GM21723 (cell line): ENCODE data around the gene C2CD3.

ENCODE experiments used
- ATAC-seq: cut with Tn5 transposase; IDR thresholded peaks from one replicate; pipeline ENCODE4 v1.9.1; 2021; ENCODE audit warnings: mild to moderate bottlenecking, moderate library complexity; ENCODE audit not compliant: unreplicated experiment

The C2CD3 gene

DNA sequence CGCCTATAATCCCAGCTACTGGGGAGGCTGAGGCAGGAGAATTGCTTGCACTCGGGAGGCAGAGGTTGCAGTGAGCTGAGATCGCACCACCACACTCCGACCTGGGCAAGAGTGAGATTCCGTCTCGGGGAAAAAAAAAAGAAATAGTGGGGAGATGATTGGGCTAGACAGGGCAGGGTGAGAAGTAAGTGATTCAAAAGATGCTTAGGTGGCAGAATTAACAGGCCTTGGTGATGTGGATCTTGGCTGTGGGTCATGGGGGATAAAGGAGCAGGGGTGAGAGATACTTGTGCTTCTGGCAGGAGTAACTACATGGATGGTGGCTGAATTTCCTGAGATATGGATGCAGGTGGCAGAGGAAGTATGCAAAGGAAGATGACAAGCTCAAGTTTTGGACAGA is 148.8 kb downstream of the C2CD3 start:
- no peak for ATAC-seq

DNA sequence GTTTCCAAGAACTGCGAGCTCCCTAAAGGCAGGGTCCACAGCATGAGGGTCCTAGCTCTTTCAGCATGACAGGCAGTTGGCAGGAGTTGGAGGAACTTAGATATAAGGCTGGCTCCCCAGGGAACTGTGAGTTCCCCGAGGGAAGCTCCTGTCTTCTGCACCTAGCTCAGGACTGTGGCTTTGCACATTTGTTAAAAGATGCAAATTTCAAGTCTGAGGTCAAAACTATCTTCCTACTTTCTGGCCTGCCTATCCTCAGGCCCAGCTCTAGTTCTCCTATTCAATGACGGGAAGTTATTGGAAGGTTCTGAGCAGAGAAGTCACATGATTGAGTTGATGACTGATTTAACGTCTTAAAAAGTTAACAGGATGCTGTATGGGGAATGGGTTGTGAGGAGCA is 150.3 kb downstream of the C2CD3 start:
- peak; percentile 69 for ATAC-seq

DNA sequence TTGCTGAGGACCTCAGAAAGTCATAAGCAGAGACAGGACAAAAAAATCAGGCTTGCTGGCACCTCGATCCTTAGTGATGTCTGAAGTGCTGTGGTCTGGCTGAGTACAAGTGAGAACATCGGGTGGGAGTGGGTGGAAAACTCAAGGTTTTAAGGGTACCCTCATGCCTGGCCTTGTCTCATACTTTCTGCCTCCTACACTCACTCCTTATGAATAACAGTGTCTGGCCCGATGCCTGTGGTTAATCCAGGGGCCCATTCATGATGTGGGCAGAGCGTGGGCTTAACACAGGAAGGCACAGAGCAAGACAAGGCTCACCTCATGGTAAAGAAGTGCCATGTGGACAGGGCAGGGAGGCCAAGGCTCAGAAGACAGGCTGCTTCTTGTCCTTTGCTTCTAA is 150.9 kb downstream of the C2CD3 start:
- ATAC-seq: no peak

DNA sequence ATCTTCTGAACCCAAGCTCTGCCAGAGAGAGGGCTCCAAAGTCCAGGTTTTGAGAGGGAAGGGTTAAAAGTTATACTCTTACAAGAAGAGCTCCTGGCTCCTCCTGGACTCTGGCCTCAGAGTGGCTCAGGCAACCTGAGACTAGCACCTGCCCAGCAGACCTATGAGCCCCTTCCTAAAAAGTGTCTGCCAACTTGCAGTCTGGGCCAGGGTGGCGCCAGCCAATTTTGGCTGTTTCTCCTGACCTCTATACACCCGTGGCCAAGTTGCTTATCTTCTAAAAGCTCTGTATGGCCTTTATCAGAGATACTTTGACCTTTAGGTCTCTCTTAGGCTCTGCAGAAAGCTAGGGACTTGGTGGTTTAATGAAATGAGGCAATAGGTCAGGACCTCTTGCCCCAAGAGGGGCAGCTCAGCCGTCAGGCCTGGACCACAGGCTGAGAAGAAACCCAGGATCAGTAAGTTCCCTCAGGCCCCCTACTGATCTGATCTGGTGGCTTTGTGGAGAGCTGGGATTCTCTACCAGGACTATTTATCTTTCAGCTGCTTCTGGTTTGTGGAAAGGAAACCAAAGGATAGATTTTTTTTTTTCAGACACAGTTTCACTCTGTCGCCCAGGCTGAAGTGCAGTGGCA is 151.6 kb downstream of the C2CD3 start:
- ATAC-seq: no peak

DNA sequence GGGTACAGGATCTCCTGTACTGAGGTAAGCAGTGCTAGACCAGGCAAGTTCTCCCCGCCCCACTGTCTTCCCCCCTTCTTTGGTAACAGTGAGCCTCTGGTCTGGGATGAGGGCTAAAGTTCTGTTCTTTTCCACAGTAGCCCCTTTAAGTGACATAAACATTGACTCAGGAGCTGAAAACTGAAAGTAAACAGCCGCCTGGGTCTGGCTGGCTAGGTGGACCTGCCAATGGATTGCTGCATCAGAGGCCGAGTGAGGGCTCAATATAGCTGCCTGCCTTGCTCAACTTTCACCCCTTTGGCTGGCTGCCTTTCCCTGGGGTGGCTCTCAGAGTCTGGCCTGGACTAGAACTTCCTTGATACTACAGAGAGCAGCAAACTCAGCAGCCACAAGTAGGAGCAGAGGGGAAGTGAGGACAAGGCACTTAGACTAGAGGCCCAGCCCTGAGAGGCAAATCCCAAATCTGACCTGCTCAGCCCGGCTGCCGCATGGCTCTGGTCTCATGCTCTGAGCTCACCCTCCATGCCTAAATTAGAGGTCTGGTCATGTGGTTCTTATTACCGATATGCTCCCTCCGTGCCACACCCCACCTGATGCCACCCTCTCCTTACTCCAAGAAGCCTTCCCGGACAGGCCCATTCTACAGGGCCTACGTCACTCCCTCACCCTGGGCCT is 152.3 kb downstream of the C2CD3 start:
- ATAC-seq: no peak

DNA sequence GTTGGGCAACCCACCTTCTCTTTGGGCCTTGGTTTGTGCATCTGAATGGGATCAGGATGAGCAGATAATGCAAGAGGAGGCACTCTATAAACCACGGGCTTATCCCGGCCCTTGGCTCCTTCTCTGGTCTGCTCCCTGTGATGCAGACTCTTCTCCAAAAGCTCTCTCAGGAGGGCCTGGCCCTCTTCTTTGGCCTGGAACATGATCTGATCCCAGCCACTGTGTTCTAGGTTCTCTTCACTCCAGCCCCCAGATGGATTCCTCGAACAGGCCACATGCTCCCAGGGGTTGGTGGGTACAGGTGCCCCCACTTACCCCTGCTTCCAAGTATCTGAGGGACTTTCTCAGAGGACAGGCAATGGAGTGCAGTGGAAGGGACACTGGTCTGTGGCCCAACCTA is 153.2 kb downstream of the C2CD3 start:
- ATAC-seq: no peak

DNA sequence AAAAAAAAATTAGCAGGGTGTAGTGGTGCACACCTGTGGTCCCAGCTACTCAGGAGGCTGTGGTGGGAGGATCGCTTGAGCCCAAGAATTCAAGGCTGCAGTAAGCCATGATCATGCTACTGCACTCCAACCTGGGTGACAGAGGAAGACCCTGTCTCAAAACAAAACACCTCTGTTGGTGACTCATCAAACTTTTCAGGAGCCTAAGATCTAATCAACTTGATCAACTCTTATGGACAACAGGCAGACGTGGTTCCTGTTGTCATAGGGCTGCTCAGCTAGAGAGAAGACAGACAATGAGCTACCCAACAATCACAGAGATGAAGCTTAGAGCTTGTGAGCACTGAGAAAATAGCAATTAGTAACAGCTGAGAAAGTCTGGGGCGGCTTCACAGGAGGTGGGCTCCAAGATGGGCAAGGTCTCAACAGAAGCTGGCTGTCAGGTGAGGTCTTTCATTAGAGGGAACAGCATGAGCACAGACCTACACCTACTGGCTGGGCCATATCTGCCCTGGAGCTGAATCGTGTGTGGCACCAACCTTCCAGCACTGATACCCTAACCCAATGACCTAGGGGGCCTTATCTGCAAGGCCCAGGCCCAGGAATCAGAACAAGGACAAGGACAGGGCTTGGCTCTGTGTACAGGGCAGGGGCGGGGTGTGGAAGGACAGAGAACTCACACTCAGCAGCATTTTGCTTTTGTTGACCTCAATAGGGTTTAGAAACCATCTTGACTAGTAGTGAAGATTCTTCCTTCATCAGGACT is 154.7 kb downstream of the C2CD3 start:
- ATAC-seq: no peak

DNA sequence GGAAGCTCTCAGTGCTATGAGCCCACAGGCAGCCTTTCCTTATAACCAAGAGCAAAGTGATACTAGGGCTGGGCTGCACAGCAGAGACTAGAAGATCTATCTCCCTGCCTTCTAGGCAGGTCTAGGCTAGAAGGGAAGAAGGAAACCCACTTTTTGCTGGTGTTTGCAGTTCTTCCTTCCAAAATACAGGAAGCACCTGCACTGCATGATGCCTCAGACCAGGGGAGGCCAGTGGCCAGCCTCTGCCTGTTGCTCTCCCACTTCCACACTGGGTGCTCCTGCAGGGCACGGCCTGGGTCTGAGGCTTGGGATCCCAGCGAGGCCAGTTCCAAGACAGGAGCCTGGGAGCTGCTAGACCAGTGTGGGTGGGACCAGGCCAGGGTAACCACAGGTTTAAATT is 155.9 kb downstream of the C2CD3 start:
- no peak for ATAC-seq

DNA sequence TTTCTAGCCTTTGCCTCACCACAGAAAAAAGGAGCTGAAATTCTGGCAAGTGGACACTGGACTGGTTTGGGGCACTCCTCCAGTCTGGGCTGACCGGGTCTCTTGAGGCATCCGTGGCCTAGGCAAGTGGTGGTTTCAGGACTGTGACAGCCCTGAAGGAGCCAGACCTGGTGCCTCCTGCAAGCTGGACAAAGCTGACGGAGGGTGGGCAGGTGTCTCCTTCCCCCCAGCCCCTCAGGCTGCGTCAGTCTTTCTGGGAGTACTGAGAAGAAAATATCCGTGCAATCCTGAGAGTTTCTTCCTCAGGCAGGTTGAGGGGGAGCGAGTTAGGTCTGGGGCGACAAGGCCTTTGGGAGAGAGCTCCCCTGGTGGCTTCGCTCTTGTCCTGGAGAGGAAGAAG is 157.7 kb downstream of the C2CD3 start:
- ATAC-seq: no peak

DNA sequence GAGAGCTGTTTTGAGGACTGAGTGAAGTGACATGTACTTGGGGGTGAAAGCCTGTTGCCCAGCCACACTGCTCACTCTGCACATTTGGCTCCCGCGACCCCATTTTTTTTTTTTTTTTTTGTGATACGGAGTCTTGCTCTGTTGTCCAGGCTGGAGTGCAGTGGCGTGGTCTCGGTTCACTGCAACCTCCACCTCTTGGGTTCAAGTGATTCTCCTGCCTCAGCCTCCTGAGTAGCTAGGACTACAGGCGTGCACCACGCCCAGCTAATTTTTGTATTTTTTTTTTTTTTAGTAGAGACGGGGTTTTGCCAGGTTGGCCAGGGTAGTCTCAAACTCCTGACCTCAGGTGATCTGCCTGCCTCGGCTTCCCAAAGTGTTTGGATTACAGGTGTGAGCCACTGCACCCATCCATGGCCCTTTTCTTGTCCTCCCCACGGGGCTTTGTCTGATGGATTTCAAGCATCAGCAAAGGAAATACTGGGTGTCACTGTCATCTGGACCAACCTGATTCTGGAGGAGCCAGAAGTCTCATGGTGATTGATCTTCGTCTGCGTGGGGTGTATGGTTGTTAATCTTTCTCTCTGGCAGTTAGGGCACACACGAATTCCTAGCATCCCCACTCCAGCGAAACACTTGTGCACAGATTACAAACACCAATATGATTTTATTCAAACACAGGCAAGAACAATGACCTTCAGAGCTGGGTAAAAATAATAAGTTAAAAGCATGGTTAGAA is 158.6 kb downstream of the C2CD3 start:
- ATAC-seq: no peak

DNA sequence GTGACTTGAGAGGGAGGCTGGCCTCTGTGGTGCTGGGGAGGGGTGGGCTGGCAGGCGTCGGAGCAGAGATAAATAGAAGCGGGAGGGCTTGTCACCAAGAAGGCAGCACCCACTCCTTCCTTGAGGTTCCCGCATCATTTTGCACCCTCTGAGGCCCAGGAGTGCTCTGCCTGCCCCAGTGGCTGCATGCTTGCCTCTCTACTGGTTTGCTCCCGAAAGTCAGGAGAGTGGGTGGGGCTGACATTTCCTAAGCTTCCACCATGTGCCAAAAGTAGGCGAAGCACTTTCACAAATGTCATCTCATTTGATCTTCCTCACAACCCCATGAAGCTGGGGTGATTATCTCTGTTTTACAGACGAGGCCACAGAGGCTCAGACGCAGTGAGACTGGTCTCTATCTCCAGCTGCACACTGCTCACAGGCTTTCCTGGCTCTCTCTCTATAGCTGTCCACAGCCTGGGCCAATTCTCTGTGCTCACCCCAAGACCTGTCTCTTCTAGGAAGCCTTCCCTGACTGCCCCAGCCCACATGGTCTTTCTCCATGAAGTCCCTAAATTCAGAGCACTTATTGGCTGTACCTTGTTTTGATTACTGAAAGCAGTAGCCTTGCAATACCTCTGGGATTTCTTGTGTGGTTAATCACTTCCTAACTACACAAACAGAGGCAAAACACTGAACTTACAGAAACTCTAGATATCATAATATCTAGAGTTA is 159.3 kb downstream of the C2CD3 start:
- ATAC-seq: peak; percentile 86

DNA sequence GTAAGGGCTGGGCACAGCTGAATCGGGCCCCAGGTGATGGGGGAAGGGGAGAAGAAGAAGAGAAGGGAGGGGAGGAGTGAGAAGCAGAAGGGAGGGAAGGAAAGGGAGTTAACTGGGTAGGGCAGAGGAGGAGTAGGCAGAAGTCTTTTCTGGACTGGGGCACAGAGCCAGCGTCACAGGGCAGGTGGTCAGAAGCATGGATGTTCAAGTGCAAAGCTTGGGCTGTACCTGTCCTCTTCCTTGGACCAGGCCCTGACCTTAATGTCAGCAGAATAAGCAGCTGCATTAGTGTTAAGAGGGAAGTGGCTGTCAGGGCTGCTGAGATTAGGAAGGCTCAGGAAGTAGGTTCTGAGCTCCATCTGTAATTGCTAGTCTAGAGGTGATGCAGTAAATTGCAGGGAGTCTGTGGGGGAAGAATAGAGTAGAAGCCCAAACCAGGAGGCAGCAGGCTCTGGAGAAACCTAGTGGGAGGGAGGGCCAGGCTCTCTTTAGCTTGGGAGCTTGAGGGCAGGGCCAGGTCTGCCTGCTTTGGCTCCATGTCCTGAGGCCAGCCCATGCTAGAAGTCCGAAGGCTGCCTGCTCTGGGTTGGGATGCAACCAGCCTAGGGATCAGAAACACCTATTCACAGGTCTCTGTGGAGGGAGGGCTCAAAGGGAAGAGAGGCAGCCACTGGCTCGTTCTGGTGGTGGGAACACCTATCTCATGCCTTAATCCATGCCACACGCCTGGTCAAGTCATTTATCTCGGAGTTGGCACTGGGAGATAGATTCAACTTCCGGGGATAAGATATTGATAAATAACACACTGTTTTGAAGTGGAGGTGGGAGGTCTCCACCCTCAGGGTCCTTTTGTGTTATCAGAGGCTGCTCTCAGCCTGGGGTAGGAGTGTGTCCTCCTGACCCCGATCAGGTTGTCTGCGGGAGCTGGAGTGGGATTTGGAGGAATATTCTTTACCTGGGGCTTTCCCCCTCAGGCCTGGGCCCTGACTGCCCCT is 160.2 kb downstream of the C2CD3 start:
- no peak for ATAC-seq

DNA sequence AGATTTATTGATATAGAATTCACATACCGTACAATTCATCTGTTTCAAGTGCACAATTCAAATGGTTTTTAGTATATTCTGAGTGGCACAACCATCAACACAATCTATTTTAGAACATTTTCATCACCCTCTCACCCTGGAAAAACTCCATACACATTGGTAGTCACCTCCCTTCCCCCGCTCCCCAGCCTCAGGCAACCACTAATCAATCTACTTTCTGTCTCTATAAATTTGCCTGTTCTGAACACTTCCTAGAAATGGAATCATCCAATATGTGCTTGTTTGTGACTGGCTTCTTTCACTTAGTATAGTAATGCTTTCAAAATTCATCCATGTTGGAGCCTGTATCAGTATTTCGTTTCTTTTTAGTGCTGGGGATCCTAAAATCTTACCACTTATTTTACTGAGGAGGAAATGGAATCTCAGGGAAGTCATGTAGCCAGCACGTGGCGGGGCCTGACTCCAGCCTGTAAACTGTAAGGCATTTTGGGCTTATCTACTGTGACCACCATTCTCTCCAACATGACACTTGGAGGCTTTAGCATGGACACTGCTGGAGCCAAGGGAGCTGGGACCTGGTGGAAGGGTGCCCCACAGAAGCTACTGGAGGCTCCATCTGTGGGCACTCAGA is 161.0 kb downstream of the C2CD3 start:
- no peak for ATAC-seq

DNA sequence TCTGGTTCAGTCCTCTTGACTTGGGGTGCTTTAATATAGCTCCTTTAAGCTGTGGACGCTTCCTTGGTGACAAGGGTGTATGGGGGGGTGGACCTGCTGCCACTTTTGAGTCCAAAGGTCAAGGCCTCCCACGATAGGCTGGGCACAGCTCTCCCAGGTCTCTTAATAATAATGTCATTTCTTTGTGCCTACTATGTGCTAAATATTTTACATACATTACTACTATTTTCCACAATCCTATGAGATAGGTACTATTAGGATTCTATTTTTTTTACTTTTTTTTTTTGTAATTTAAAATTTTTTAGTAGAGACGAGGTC is 161.6 kb downstream of the C2CD3 start:
- no peak for ATAC-seq

DNA sequence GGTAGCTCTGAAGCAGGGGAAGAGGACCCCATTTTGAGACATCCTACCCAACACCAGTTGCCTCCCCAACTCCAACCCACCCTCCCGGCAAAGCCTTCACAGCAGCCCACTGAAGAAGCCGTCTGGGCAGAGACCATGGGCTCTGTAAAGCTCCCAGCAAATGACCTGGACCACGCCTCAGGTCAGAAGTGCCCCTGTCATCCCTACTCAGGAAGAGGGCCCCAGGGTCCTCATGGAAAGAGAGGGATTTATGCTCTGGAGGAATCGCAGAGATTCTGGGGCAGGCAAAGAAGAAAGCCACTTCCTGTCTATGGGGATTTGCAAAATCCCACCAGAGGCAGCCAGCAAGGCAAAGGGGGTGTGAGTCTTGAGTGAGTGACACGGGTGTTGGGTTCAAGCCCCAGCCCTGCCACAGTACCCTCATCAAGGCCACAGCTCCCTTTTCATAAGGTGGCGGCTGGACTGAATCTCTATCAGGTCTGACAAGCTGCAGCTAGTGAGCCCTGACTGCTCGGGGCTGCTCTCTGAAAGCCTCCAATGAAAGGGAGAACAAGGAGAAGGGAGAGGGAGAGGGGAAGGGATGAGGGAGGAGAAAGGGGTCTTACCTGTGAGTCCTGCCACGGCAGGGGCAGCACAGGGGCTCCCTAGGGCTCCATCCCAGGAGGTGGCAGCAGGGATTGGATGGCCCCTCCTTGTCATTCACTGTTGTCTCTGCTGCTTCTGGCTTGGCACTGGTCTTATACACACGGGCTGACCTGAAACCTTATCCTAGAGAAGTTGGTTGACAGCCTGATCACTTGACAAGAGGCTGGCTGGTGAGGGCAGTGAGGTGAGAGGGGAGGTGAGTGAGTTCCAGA is 162.2 kb downstream of the C2CD3 start, which contains the start of gene UCP3:
Gene UCP3 (minus strand): TSS at position 713 of the 857 bp plus-strand sequence. CDS start 2,043 bp downstream, outside the sequence.
- no peak for ATAC-seq

DNA sequence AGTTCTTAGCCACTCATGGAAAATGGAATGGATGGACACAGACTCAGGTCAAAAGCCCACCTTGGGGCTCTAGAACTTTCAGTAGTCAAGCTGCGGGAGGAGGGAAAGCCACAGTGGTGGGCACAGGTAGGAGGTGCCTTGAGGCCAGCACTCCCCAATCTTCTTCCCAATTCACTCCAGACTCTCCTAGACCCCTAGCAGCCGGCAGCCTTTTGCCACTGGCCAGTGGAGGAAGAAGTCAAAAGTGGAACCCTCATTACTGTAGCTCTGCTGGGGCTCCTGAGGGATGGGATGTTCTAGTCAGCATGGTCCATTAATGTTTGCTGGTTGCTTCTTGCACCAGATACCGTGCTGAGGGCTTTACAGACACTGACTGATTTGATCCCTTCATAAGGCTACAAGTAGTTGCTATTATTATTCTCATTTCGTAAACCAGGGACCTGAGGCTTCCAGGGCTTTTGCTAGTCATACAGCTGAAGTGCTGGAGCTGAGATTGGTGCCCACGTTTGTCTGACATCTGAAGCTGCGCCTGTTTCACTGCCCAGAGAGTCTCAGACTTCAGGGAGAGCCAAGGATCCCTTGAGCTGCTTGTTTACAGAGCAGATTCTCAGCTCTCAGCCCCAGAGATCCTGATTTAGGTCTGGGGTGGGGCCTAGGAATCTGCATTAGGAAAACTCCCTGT is 163.0 kb downstream of the C2CD3 start:
- ATAC-seq: no peak

DNA sequence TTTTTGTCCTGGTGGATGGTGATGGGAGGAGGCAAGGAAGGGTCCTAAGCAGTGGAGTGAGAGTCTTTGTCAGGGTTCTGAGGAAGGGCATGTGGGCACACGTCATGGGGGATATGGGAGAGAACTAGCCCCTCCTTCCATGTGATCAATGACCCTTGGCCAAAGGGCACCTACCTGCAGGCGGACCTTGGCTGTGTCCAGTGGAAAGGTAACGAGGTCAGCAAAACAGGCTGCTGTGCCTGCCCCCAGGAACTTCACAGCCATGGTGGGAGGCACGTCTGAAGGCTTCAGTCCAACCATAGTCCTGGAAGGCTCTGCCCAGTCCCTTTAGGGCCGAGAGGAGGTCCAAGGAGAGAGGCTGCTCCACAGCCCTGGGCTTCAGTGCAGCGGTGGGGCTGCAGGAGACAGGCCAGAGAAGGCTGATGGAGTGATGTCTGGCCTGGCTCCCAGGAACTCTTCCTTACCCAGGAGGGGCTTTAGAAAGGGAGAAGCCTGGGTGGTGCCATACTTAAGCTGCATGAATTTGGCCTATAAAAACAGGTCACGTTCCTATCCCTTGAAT is 164.0 kb downstream of the C2CD3 start:
- no peak for ATAC-seq
